Activated naive CD4-positive, alpha-beta T cell (primary cell): ENCODE results near the gene TCF7L1.

Experiments
- DNase-seq, 4 experiments: peaks; one replicate each; lab custom pipeline; 2025; lab: John Stamatoyannopoulos, UW

TCF7L1 gene

GRCh38 chr2:85230679-85231467, 97.7 kb downstream of the TCF7L1 start:
- DNase-seq = no peak

GRCh38 chr2:85231468-85231805, 98.2 kb downstream of the TCF7L1 start:
- DNase-seq = no peak

GRCh38 chr2:85231952-85232351, 98.8 kb downstream of the TCF7L1 start:
- DNase-seq = no peak

- no peak for DNase-seq
These were observed 101.7 kb downstream of the TCF7L1 start for GRCh38 chr2:85234868-85235267.

- DNase-seq = no peak
These were observed 102.1 kb downstream of the TCF7L1 start for GRCh38 chr2:85235281-85235680.

GRCh38 chr2:85236084-85236483, 102.9 kb downstream of the TCF7L1 start:
- DNase-seq = no peak

- no peak for DNase-seq
These were observed 104.8 kb downstream of the TCF7L1 start for GRCh38 chr2:85237849-85238565.

GRCh38 chr2:85238607-85239006, 105.4 kb downstream of the TCF7L1 start:
- DNase-seq = no peak

GRCh38 chr2:85239102-85239501, 105.9 kb downstream of the TCF7L1 start:
- no peak for DNase-seq

GRCh38 chr2:85240055-85240454, 106.9 kb downstream of the TCF7L1 start:
- no peak for DNase-seq

GRCh38 chr2:85242321-85242720, 109.1 kb downstream of the TCF7L1 start:
- DNase-seq = no peak

GRCh38 chr2:85243101-85244072, 110.2 kb downstream of the TCF7L1 start:
- DNase-seq = no peak

- no peak for DNase-seq
These were observed 111.6 kb downstream of the TCF7L1 start for GRCh38 chr2:85244828-85245227.

GRCh38 chr2:85245891-85246290, 112.7 kb downstream of the TCF7L1 start:
- no peak for DNase-seq

- DNase-seq = no peak
These were observed 113.2 kb downstream of the TCF7L1 start for GRCh38 chr2:85246348-85246747.

GRCh38 chr2:85247610-85248009, 114.4 kb downstream of the TCF7L1 start:
- no peak for DNase-seq

GRCh38 chr2:85248773-85249509, 115.7 kb downstream of the TCF7L1 start:
- DNase-seq = no peak

GRCh38 chr2:85250045-85250444, 116.9 kb downstream of the TCF7L1 start:
- DNase-seq = no peak

- DNase-seq = no peak
These were observed 118.0 kb downstream of the TCF7L1 start for GRCh38 chr2:85251070-85251616.

- DNase-seq = no peak
These were observed 120.7 kb downstream of the TCF7L1 start for GRCh38 chr2:85253890-85254289.

- DNase-seq = no peak
These were observed 121.5 kb downstream of the TCF7L1 start for GRCh38 chr2:85254540-85255300.
